HCT116 (cell line): ENCODE results near the gene WDR33. TPM values are rescaled to one million over a fixed set of nuclear protein-coding genes. Genes with fewer than 3 reads are reported as not detected.

ENCODE experiments used
- ATAC-seq: fragments of 200-7000 bp; cut with Tn5 transposase; 2 replicates; pipeline ENCODE4 v1.9.1; 2020; ENCODE audit warnings: mild to moderate bottlenecking, moderate library complexity
- BruUV-seq: library from RNA; stranded (reverse); fragments of 400-500 nt; replicated peaks from 2 replicates; lab custom pipeline; 2021; lab: Mats Ljungman, UMichigan
- CTCF ChIA-PET: fragments of 300-600 bp; sonication (Branson Sonifier 250); formaldehyde crosslinking; loops from one replicate; lab custom pipeline; 2021; ENCODE audit warnings: antibody characterized with exemption; lab: Charles Lee
- POLR2A ChIA-PET: fragments of 300-600, 350-600 bp; sonication (Branson Sonifier 250); formaldehyde crosslinking; loops from one replicate; lab custom pipeline; 2021; ENCODE audit warnings: antibody characterized with exemption; lab: Charles Lee
- RAD21 ChIA-PET, 2 experiments: fragments of 300-600 bp; sonication (Branson Sonifier 250); formaldehyde crosslinking; loops; one replicate each; lab custom pipeline; 2023; ENCODE audit warnings: low total read pairs in 2 of 2; ENCODE audit not compliant: uncharacterized antibody in 2 of 2, unreplicated experiment in 2 of 2, low non-redundant PET in 1 of 2; lab: Charles Lee
- DNase-seq: peaks from one replicate; pipeline ENCODE4 v3.0.0-alpha.2; 2010; ENCODE audit warnings: low read depth, low spot score
- H2AFZ ChIP-seq: fragments of 200-600 bp; shearing (Covaris generic), sonication (generic); 2 replicates; pipeline ENCODE4 v1.6.1; 2017; ENCODE audit warnings: low read depth, mixed run types, mixed read lengths, antibody characterized with exemption, low read length; ENCODE audit not compliant: poor library complexity, severe bottlenecking
- H3K27ac ChIP-seq: 2 replicates; pipeline ENCODE4 v1.5.1; 2012; ENCODE audit warnings: low read depth, low read length
- H3K27me3 ChIP-seq: fragments of 200-600 bp; sonication (generic); 2 replicates; pipeline ENCODE4 v1.6.1; 2016; ENCODE audit warnings: mixed run types, low read length, mixed read lengths; ENCODE audit not compliant: insufficient read depth
- H3K36me3 ChIP-seq, 2 experiments: fragments of 200-500 bp in 1 of 2; fragments of 200-600 bp in 1 of 2; sonication (Bioruptor generic) in 1 of 2; sonication (generic) in 1 of 2; 2 replicates each; pipeline versions ENCODE4 v1.5.1 to v1.6.1; 2014 to 2016; ENCODE audit warnings: low read length in 2 of 2, inconsistent platforms in 1 of 2, mixed read lengths in 1 of 2, mixed run types in 1 of 2; ENCODE audit not compliant: insufficient read depth in 2 of 2, control insufficient read depth in 1 of 2
- H3K4me1 ChIP-seq, 2 experiments: fragments of 200-600 bp in 1 of 2; sonication (generic) in 1 of 2; 2 replicates each; pipeline versions ENCODE4 v1.5.1 to v1.6.1; 2012 to 2017; ENCODE audit warnings: low read length in 2 of 2, inconsistent platforms in 1 of 2, mild to moderate bottlenecking in 1 of 2, mixed read lengths in 1 of 2, mixed run types in 1 of 2, moderate library complexity in 1 of 2; ENCODE audit not compliant: insufficient read depth in 2 of 2, control insufficient read depth in 1 of 2
- H3K4me2 ChIP-seq: fragments of 200-600 bp; sonication (generic); 2 replicates; pipeline ENCODE4 v1.6.1; 2017; ENCODE audit warnings: mixed run types, low read length, mixed read lengths
- H3K4me3 ChIP-seq, 2 experiments: fragments of 200-600 bp in 1 of 2; sonication (generic) in 1 of 2; replicated peaks in 1 of 2; 2 replicates each; pipeline ENCODE4 v1.5.1; 2011 to 2016; ENCODE audit warnings: low read length in 2 of 2, control low read depth in 1 of 2, low read depth in 1 of 2, mild to moderate bottlenecking in 1 of 2, mixed read lengths in 1 of 2, mixed run types in 1 of 2
- H3K79me2 ChIP-seq: fragments of 200-600 bp; sonication (generic); 2 replicates; pipeline ENCODE4 v1.6.1; 2017; ENCODE audit warnings: mild to moderate bottlenecking, mixed run types, low read length, moderate library complexity, mixed read lengths; ENCODE audit not compliant: insufficient read depth
- H3K9ac ChIP-seq: fragments of 200-600 bp; sonication (generic); 2 replicates; pipeline ENCODE4 v1.6.1; 2016; ENCODE audit warnings: low read length, mixed read lengths
- H3K9me2 ChIP-seq: fragments of 200-600 bp; sonication (generic), shearing (Covaris generic); 2 replicates; pipeline ENCODE4 v1.6.1; 2017; ENCODE audit warnings: mixed run types, mild to moderate bottlenecking, moderate library complexity; ENCODE audit not compliant: insufficient read depth
- H3K9me3 ChIP-seq, 2 experiments: fragments of 200-500 bp in 1 of 2; fragments of 200-600 bp in 1 of 2; sonication (Bioruptor generic) in 1 of 2; sonication (generic) in 1 of 2; 2 replicates each; pipeline ENCODE4 v1.6.1; 2014 to 2017; ENCODE audit warnings: low read length in 2 of 2, mixed read lengths in 2 of 2, inconsistent platforms in 1 of 2, low read depth in 1 of 2, mild to moderate bottlenecking in 1 of 2, mixed run types in 1 of 2, moderate library complexity in 1 of 2; ENCODE audit not compliant: control insufficient read depth in 1 of 2, insufficient read depth in 1 of 2
- H4K20me1 ChIP-seq: fragments of 200-600 bp; sonication (generic), shearing (Covaris generic); 2 replicates; pipeline ENCODE4 v1.6.1; 2017; ENCODE audit warnings: mixed run types, mild to moderate bottlenecking, moderate library complexity; ENCODE audit not compliant: insufficient read depth
- CTCF ChIP-seq, 3 experiments: fragments of 200-600 bp in 1 of 3; sonication (generic) in 1 of 3; IDR thresholded peaks in 2 of 3; conservative IDR thresholded peaks in 1 of 3; 2 replicates each; pipeline ENCODE4 v1.5.1; 2012 to 2017; ENCODE audit warnings: low read depth in 2 of 3, low read length in 2 of 3, antibody characterized with exemption in 1 of 3, borderline replicate concordance in 1 of 3, control low read depth in 1 of 3, mild to moderate bottlenecking in 1 of 3, mixed read lengths in 1 of 3, mixed run types in 1 of 3, moderate library complexity in 1 of 3; ENCODE audit not compliant: insufficient read depth in 1 of 3
- EGR1 ChIP-seq: IDR thresholded peaks from 2 replicates; pipeline ENCODE4 v1.6.1; 2012; ENCODE audit warnings: low read depth
- ELF1 ChIP-seq: IDR thresholded peaks from 2 replicates; pipeline ENCODE4 v1.6.1; 2012; ENCODE audit warnings: low read depth, borderline replicate concordance
- EZH2phosphoT487 ChIP-seq: fragments of 200-600 bp; IDR thresholded peaks from 2 replicates; pipeline ENCODE4 v1.6.1; 2018; ENCODE audit warnings: antibody characterized with exemption, borderline replicate concordance
- JUND ChIP-seq: IDR thresholded peaks from 2 replicates; pipeline ENCODE4 v1.6.1; 2012
- POLR2A ChIP-seq: IDR thresholded peaks from 2 replicates; pipeline ENCODE4 v1.7.0; 2011; ENCODE audit warnings: borderline replicate concordance; ENCODE audit not compliant: insufficient read depth, insufficient read length; ENCODE audit errors: extremely low read depth
- RAD21 ChIP-seq: IDR thresholded peaks from 2 replicates; pipeline ENCODE4 v1.6.1; 2012; ENCODE audit warnings: low read depth, mild to moderate bottlenecking
- SIN3A ChIP-seq: IDR thresholded peaks from 2 replicates; pipeline ENCODE4 v1.6.1; 2012; ENCODE audit warnings: low read depth
- TCF7L2 ChIP-seq: IDR thresholded peaks from 2 replicates; pipeline ENCODE4 v1.7.0; 2011; ENCODE audit warnings: borderline replicate concordance, inconsistent platforms; ENCODE audit not compliant: insufficient read depth, insufficient read length; ENCODE audit errors: extremely low read depth
- YY1 ChIP-seq: IDR thresholded peaks from 2 replicates; pipeline ENCODE4 v1.6.1; 2011; ENCODE audit warnings: low read length, low read depth, moderate library complexity, mild to moderate bottlenecking; ENCODE audit not compliant: insufficient replicate concordance; ENCODE audit errors: extremely low read depth
- ZBTB33 ChIP-seq: IDR thresholded peaks from 2 replicates; pipeline ENCODE4 v1.6.1; 2011; ENCODE audit warnings: mild to moderate bottlenecking, low read length, moderate library complexity; ENCODE audit not compliant: insufficient replicate concordance; ENCODE audit errors: extremely low read depth
- ZFX ChIP-seq: fragments of 450-650 bp; IDR thresholded peaks from 2 replicates; pipeline ENCODE4 v1.6.1; 2017
- intact Hi-C: fragments of 100-400 bp; cut with micrococcal nuclease; formaldehyde crosslinking; loops from 2 replicates; pipeline ENCODE4 v1.10.0; 2022
- total RNA-seq: library from RNA; stranded (reverse); gene quantifications from one replicate; pipeline ENCODE4 v1.2.1, GENCODE V29; 2021; ENCODE audit not compliant: unreplicated experiment

Gene WDR33
- total RNA-seq, 1 experiment from 2014 or later, result 52.5 TPM

- Histone ChIP-seq H2AFZ (no peak overlapping the region), H3K9me3 (no peaks in the 10 kb centered on the region), H3K4me3 (no peak overlapping the region), H3K27me3 (no peaks in the 10 kb centered on the region), H3K9ac (no peak overlapping the region), H3K27ac (no peak overlapping the region), H3K9me2 (no peaks in the 10 kb centered on the region), H3K4me1 (peaks cover 0 to 10% of the 10 kb centered on the region in 2 experiments; a peak in 2 of 4 replicates), H3K79me2 (no peaks in the 10 kb centered on the region), H3K36me3 (peaks cover 30 to 31% of the 10 kb centered on the region in 2 experiments; a peak in 3 of 4 replicates), H3K4me2 (no peak overlapping the region), H4K20me1 (no peaks in the 10 kb centered on the region)
- ChIA-PET CTCF (no interaction called here), POLR2A (no interaction called here), RAD21 (no interaction called here)
- ATAC-seq (no peak), DNase-seq (no peak)
- intact Hi-C loops, result loop anchor here (5.0 kb wide), 1 partner anchor 38 kb away; no protein-coding TSS in a partner anchor
- no TSS peak for BruUV-seq
- TF ChIP-seq RAD21 (no peak), ELF1 (no peak), ZBTB33 (no peak), SIN3A (no peak), CTCF (IDR thresholded peaks at IDR 0.05 in 2 of 3, conservative IDR thresholded peaks at IDR 0.05 in 1 of 3; ENCODE audit: borderline replicate concordance in 1 of 3, insufficient read depth in 1 of 3, low read depth in 2 of 3, low read length in 2 of 3) (no peak), JUND (no peak), ZFX (no peak), POLR2A (no peak), EZH2phosphoT487 (no peak), TCF7L2 (no peak), YY1 (no peak), EGR1 (no peak)
Observed at GRCh38 chr2:127719301-127720218, 91.4 kb downstream of the WDR33 start.
